Muscle of leg (tissue), 11 donors: ENCODE measurements around the gene ATP5PO. TPM values are rescaled to one million over a fixed set of nuclear protein-coding genes. Genes with fewer than 3 reads are reported as not detected.
"Not testable (repeated sequence)": the region's sequence is repeated elsewhere in the genome, so short reads cannot be mapped to it uniquely, and the experiment has no call there.

Source experiments
- DNase-seq: peaks from one replicate; pipeline ENCODE4 v3.0.0; 2013
- H3K27ac ChIP-seq: one replicate; pipeline ENCODE4 v1.5.1; 2013; ENCODE audit warnings: mild to moderate bottlenecking, low read length, control low read depth
- H3K27me3 ChIP-seq: one replicate; pipeline ENCODE4 v1.6.1; 2013; ENCODE audit warnings: low read length; ENCODE audit not compliant: control insufficient read depth, insufficient read depth
- H3K36me3 ChIP-seq: one replicate; pipeline ENCODE4 v1.6.1; 2013; ENCODE audit warnings: low read length; ENCODE audit not compliant: control insufficient read depth, insufficient read depth
- H3K4me1 ChIP-seq: one replicate; pipeline ENCODE4 v1.6.1; 2013; ENCODE audit warnings: low read length; ENCODE audit not compliant: control insufficient read depth, insufficient read depth
- H3K4me3 ChIP-seq: one replicate; pipeline ENCODE4 v1.5.1; 2013; ENCODE audit warnings: low read length, control low read depth
- H3K9me3 ChIP-seq: replicated peaks from 2 replicates; pipeline ENCODE4 v1.6.1; 2013; ENCODE audit warnings: low read depth, low read length; ENCODE audit not compliant: control insufficient read depth
- WGBS: methylation state at CpG from one replicate; pipeline ENCODE4 v1.1.5; 2013; ENCODE audit warnings: missing lambda C conversion rate; ENCODE audit not compliant: insufficient coverage; 5-methylcytosine and 5-hydroxymethylcytosine counted together
- polyA plus RNA-seq, 8 donors: library from polyadenylated mRNA; unstranded; fragments of 120-200 nt; gene quantifications; one replicate each; pipeline versions ENCODE4 v1.2.1 to v1.2.3, GENCODE V29; 2013; ENCODE audit warnings: inconsistent platforms in 1 of 8, low replicate concordance in 1 of 8; ENCODE audit not compliant: insufficient read length in 8 of 8, insufficient read depth in 1 of 8
- total RNA-seq: library from RNA; stranded (reverse); fragments of 120-200 nt; gene quantifications from one replicate; pipeline ENCODE4 v1.2.4, GENCODE V29; 2013

The ATP5PO gene
- total and polyA plus RNA-seq, 9 donors = 224 to 338 (median 293) TPM

DNA sequence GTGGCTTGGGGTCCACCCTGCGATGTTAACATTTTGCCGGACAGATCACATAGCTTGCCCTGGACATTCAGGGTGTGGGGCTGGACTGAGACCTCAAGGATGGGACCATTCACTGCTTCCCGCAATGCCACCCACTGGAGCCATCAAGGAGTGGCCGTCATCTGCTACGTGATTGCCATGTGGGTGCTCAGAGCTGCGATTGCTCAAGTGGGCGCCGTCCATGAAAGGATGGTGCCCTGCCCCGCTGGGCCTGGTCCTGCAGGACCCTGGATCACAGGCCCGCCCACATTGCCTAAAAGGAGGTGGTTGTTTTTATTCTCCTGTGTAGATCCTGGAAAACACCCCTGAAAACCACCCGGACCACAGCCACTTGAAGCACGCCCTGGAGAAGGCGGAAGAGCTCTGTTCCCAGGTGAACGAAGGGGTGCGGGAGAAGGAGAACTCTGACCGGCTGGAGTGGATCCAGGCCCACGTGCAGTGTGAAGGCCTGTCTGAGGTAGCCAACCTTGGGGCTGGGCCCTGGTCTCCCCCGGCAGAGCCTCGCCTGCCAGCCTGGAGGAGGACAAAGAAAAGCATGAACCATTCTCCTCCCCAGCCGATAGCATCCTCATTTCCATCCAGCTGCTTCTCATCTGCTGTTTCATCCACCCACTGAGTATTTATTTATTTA is 40.4 kb downstream of the ATP5PO start:
- peaks cover 3% of the 10 kb centered on the region for H3K4me1 ChIP-seq
- no peaks in the 10 kb centered on the region for H3K36me3 ChIP-seq
- no peaks in the 10 kb centered on the region for H3K9me3 ChIP-seq
- no peak overlapping the region for H3K4me3 ChIP-seq
- H3K27me3 ChIP-seq = no peaks in the 10 kb centered on the region
- no peak for DNase-seq
- H3K27ac ChIP-seq = no peak overlapping the region
- WGBS = 94% methylated on average over 14 of the region's 20 CpGs

DNA sequence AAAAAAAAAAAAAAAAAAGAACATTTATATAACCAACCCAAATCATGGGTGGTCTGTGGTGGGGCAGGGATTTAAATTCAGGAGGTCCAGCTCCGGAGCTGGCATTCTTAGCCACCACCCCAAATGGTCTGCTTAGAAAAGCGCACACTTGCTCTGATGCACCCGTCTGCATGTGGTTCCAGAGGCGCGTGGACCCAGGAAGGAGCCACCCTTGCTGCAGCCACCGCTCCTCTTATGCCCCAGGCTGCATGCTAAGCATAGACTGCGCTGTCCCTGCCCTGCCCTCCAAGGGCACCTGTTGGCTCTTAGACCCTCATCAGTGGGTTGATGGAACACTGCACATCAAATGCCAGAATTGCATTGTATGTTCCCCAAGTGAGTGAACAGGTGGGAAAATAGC is 41.4 kb downstream of the ATP5PO start:
- no peaks in the 10 kb centered on the region for H3K36me3 ChIP-seq
- no peaks in the 10 kb centered on the region for H3K9me3 ChIP-seq
- no peak overlapping the region for H3K4me3 ChIP-seq
- no peaks in the 10 kb centered on the region for H3K27me3 ChIP-seq
- no peak overlapping the region for H3K27ac ChIP-seq
- H3K4me1 ChIP-seq = peaks cover 3% of the 10 kb centered on the region
- no peak for DNase-seq
- 91% methylated on average over 7 of the region's 7 CpGs for WGBS

DNA sequence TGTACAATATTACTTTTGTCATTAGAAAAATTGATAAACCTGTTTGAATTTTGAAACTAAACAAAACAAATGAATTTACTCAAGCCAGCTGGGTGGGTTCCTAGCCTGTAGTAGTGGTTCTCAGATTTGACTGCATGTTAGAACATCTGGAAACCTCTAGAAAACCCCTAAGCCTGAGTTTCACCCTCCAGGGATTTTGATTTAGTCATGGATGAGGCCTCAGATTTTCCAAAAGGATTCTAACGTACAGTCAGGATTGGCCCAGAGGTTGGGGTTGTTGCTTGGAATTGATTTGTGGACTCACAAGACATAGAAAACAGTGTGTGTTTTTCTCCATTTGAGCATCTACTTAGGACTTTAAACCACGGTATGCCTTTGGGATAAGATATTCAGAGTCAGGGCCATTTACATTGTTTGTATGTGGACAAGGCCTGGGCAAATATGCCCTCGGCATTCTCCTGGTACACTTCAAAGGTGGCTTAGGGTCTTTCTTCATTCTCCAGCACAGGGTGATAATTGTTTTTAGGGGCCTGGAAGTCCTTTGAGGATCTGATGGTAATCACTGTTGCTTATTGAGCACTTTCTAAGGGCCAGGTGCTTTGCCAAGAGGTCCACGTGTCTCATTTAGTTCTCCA is 42.6 kb downstream of the ATP5PO start:
- Histone ChIP-seq H3K36me3 (no peaks in the 10 kb centered on the region), H3K4me3 (no peak overlapping the region), H3K4me1 (peaks cover 3% of the 10 kb centered on the region), H3K27ac (peak overlapping the region; percentile 35), H3K27me3 (no peaks in the 10 kb centered on the region), H3K9me3 (no peaks in the 10 kb centered on the region)
- WGBS = 59% methylated on average over 3 of the region's 4 CpGs
- DNase-seq = peak; percentile 77

DNA sequence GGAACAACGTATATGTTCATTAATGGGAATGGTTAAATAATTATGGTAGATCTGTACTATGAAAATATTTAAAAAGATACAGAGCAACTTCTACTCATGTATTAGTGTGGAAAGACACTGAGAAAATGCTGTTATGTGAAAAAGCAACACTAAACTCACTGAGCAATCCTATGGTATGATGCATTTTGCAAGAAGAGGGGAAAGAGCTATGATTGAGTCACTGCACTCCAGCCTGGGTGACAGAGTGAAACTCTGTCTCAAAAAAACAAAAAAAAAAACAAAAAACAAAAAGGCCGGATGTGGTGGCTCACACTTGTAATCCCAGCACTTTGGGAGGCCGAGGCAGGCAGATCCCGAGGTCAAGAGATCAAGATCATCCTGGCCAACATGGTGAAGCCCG is 44.4 kb downstream of the ATP5PO start:
- H3K4me3 ChIP-seq = no peak overlapping the region
- WGBS = 79% methylated on average over 4 of the region's 5 CpGs

DNA sequence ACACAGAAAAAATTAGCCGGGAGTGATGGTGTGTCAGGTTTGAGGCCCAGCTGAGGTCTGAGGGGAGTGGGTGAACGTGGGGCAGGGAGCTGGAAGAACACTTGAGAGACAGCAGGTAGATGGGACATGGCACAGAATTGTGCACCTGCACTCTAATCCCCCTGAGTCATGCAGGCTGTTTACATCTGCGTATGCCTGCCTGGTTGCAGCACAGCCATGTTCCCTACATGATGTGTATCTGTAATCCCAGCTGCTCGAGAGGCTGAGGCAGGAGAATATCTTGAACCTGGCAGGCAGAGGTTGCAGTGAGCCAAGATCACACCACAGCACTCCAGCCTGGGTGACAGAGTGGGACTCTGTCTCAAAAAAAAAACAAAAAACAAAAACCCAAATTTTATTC is 44.8 kb downstream of the ATP5PO start:
- 69% methylated on average over 3 of the region's 4 CpGs for WGBS
- Histone ChIP-seq H3K4me3 (no peak overlapping the region), H3K9me3 (no peaks in the 10 kb centered on the region), H3K27ac (no peak overlapping the region), H3K27me3 (no peaks in the 10 kb centered on the region), H3K36me3 (no peaks in the 10 kb centered on the region), H3K4me1 (peaks cover 3% of the 10 kb centered on the region)
- DNase-seq = no peak

More for the DNA sequence above, 44.4 kb downstream of the ATP5PO start:
- no peak overlapping the region for H3K27ac ChIP-seq
- H3K27me3 ChIP-seq = no peaks in the 10 kb centered on the region
- H3K36me3 ChIP-seq = no peaks in the 10 kb centered on the region
- no peak for DNase-seq
- H3K9me3 ChIP-seq = no peaks in the 10 kb centered on the region
- peaks cover 3% of the 10 kb centered on the region for H3K4me1 ChIP-seq

DNA sequence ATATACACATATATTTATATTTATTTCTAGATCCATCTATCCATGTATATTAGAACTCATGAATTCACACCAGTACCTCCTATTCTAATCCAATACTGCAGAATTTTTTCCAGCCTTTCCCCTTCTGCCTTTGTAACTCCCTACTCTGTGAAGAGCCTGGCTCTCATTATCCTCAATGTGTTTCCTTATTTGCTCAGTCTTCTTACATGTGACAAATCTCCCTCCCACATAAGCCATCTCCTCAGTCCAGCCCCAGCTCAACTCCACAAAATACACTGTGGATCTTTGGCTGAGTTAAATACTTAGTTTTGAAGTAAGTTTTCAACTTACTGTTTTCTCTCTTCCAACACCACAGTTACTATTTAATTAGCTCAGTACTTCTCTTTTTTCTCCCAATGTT is 45.7 kb downstream of the ATP5PO start:
- DNase-seq = no peak
- H3K36me3 ChIP-seq = no peaks in the 10 kb centered on the region
- H3K9me3 ChIP-seq = no peaks in the 10 kb centered on the region
- H3K27ac ChIP-seq = no peak overlapping the region
- no peak overlapping the region for H3K4me3 ChIP-seq
- H3K4me1 ChIP-seq = peaks cover 3% of the 10 kb centered on the region
- no peaks in the 10 kb centered on the region for H3K27me3 ChIP-seq

DNA sequence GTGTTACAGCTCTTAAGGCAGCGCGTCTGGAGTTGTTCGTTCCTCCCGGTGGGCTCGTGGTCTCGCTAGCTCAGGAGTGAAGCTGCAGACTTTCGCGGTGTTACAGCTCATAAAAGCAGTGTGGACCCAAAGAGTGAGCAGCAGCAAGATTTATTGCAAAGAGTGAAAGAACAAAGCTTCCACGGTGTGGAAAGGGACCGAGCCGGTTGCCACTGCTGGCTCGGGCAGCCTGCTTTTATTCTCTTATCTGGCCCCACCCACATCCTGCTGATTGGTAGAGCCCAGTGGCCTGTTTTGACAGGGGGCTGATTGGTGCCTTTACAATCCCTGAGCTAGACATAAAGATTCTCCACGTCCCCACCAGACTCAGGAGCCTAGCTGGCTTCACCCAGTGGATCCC is 47.7 kb downstream of the ATP5PO start:
- H3K27ac ChIP-seq, H3K4me1 ChIP-seq, H3K27me3 ChIP-seq, DNase-seq, H3K36me3 ChIP-seq, H3K4me3 ChIP-seq, H3K9me3 ChIP-seq: not testable (repeated sequence)
- WGBS = 39% methylated on average over 8 of the region's 13 CpGs

DNA sequence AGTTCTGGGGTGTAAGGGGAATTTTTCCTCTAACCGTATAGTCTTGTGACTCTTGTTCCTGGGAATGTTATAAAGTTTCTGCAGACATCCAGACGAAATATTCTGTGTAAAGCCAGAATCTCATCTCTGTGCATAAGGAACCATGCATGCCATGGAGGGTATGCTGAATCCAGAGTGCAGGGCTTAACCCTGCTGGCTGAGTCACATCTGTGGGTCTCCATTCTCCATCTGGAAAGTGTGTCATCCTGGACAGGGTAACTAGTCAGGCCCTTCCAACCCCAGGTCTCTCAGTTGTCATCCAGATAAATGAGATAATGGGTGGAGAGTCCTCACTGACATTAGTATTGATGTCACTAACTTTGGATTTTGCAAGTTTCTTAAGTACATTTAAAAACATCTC is 48.8 kb downstream of the ATP5PO start:
- H3K4me3 ChIP-seq = no peak overlapping the region
- H3K9me3 ChIP-seq = no peaks in the 10 kb centered on the region
- 42% methylated on average over 2 of the region's 2 CpGs for WGBS
- H3K27ac ChIP-seq = no peak overlapping the region
- H3K36me3 ChIP-seq = no peaks in the 10 kb centered on the region
- DNase-seq = peak; percentile 39
- no peaks in the 10 kb centered on the region for H3K27me3 ChIP-seq
- no peaks in the 10 kb centered on the region for H3K4me1 ChIP-seq

DNA sequence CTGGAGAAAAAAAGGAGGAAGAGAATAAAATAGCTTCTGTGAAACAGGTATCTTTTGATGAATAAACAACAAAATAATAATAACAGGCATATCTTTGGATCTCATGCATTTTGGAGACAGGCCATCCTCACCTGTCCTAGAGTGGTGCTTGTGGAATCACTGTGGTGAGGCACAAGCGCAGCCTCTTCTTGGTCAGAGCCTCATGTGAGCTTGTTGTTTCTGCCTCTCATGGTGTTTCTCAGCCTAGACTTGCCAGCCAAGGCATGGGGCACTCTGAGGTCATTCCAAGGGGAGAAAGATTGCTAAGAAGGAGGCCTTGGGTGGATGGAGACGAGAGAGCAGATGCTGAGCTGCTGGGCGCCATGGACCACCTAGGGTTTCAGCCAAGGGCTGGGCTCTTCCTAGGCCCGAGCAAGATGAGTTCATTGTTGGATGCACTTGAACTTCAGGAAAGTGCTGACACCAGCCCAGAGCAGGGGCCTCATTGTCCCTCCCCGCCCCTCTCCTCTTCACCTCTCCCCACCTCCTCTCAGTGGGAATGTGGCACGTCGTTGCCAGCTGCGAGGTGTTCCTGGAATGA is 49.5 kb downstream of the ATP5PO start:
- Histone ChIP-seq H3K4me1 (no peaks in the 10 kb centered on the region), H3K36me3 (no peaks in the 10 kb centered on the region), H3K4me3 (no peak overlapping the region), H3K9me3 (no peaks in the 10 kb centered on the region), H3K27ac (no peak overlapping the region), H3K27me3 (no peaks in the 10 kb centered on the region)
- DNase-seq = no peak
- WGBS = 54% methylated on average over 5 of the region's 8 CpGs

DNA sequence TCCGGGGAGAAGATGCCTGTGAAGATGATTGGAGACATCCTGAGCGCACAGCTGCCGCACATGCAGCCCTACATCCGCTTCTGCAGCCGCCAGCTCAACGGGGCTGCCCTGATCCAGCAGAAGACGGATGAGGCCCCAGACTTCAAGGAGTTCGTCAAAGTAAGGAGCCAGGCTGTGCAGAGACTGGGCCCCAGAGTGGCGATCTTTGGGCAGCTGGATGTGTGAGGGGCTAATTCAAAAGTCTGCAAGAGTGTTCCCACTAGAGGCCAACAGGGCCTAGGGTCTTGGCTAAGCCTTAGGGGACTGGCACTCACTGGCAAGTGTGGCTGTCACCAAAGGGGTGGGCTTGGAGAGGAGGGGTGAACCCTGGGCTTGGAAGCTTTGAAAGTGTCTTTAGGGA is 50.4 kb downstream of the ATP5PO start:
- no peaks in the 10 kb centered on the region for H3K36me3 ChIP-seq
- no peaks in the 10 kb centered on the region for H3K4me1 ChIP-seq
- DNase-seq = no peak
- no peaks in the 10 kb centered on the region for H3K9me3 ChIP-seq
- no peak overlapping the region for H3K4me3 ChIP-seq
- WGBS = 80% methylated on average over 9 of the region's 9 CpGs
- no peaks in the 10 kb centered on the region for H3K27me3 ChIP-seq
- no peak overlapping the region for H3K27ac ChIP-seq
